IPS DF 19.7 (cell line): ENCODE measurements around the gene ANKRD53.
"Not testable (repeated sequence)": the region's sequence is repeated elsewhere in the genome, so short reads cannot be mapped to it uniquely, and the experiment has no call there.

Experiments used
- DNase-seq: peaks from one replicate; pipeline ENCODE4 v3.0.0-alpha.2; 2013; ENCODE audit warnings: low read depth, low spot score

Gene ANKRD53

DNA sequence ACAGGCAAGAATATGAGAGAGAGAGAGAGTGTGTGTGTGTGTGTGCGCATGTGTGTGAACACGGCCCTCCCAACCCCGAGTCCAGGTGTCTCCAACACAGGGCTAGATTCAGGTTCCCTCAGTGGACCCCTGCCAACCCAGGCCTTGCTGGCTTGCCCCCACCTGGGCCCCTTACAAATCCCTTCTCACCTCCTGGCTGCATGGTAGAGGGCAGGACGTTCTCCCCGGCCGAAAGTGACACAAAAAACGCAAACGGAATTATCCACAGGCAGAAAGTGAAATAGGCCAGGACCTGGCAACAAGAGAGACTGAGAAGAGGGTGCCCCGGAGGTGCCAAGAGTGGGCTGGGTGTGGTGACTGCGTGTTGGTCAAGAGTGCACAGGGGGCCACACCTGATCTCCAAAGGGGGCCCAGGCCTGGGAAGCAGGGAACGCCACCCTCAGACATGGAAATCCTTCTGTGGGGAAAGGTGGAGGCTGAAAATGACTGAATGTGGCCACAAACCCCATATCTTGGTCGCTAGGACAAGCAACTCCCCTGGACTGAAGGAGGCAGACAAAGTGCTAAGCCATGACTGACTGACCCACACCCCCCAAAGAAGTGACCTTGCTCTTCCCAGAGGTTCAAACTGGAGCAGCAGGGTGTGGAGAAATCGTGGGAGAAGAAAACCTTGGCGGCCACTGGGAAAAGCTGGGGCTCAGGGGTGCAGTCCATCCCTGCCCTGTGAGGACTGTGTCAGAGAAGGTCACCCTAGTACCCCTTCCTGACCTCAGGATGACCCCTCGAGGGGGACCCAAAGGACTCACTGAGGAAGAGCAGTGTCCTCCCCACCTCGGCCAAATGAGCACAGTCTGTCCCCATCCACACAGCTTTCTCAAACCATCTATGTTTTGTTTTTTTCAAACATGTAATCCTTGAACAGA is 10.6 kb downstream of the ANKRD53 start:
- no peak for DNase-seq

DNA sequence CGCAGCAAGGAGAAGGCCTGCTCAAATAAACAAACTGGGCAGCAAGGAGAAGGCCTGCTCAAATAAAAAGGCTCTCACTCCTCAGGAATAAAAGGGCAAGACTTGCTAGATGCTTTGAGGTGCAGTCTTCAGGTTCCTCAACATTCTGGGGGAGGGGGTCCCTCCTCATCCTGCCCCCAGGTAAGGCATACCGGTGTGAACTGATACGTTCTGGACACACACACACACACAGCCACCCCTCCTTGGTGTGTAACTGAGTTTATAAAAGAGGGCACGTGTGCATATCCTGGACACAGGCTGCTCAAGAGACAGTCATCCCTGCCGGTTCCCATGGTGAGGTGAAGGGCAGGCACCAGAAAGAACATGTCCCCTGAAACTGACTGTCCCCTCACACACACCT is 11.8 kb downstream of the ANKRD53 start:
- DNase-seq = no peak

DNA sequence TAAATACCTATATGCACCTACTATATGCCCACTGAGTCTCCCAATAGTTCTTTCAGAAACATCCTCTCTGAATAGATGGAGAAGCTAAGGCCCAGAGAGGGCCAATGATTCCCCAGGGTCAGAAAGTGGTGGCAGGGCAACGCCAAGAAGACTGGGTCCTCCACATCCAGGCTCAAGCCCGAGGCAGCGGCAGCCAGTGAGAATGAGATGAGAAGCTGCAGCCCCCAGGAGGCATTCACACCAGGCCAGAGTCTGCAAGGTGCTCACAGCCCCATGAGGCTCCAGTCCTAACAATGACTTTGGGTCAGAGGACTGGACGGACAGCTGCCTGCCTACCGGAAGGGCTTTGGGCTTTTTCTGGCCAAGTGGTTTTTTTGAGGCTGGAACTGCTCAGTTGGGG is 12.7 kb downstream of the ANKRD53 start:
- no peak for DNase-seq

- no peak for DNase-seq
Measured at GRCh38 chr2:70991742-70992141, 13.3 kb downstream of the ANKRD53 start.

GRCh38 chr2:70992945-70993853 is 14.8 kb downstream of the ANKRD53 start:
- DNase-seq = no peak

DNA sequence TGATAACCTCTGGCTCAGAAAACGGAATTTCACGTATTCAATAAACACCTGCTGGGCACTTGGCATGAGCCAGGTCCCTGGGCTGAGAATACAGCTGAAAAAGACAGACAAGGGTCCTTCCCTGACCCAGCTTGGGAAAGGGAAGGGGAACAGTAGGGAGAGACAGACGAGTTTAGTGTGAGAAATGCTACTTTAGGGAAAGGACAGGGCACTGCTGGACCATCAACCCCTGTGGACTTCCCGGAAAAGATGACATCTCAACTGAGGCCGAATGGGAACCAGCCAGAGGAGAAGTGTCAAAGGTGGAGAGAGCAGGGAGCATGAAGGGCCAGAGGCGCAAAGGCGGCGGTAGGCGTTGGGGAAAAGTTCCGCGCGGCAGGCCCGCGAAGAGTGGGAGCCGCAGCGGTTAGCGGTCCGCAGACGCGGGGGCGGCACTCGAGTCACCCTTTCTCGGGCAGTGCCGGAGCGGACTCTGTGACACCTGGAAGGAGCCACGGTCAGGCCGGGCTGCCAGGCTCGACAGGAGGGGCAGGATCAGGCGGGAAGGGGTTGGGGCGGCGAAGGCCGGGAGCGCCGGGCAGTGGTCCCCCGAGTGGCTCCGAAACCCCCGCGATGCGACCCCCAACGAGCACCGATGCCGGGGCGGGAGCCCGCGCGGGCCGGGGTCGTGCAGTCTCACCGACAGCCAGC is 15.7 kb downstream of the ANKRD53 start:
- no peak for DNase-seq

DNA sequence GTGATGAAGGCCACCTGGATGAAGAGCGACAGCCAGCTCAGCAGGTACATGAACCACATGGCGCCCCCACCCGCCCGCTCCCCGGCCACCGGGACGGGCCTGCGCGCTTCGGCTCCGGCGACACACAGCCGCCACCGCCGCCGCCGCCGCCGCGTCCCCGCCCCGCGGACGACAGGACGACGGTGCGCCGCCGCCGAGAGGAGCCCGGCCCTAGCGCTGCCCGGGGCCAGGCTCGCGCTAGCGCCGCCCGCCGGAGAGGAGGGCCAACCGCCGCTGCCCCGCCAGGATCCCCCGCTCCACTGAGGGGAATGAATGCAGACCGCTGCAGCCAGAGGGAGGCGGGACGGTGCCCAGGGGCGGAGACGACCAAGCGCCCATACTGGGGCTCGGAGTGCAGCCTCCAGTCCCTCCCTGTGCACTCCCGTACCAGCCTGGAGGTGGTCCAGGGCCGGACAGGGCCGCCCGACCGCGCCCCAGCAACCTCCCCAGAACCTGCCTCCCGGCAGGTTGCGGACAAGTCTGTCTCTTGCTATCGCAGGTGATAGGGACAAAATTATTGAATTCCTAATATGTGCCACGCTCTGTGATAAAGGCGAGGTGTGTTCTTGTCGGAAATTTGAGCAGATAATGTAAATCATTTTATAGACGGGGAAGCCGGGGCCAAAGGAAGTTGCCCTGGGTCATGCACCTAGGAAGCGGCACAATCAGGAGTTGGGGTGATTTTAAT is 16.4 kb downstream of the ANKRD53 start, which contains the start of gene TEX261:
TSS of gene TEX261 (minus strand) at position 175 of the 727 bp plus-strand sequence. CDS start at position 59, 116 bp downstream.
- no peak for DNase-seq

GRCh38 chr2:70995426-70995729 is 16.9 kb downstream of the ANKRD53 start:
- DNase-seq = no peak

DNA sequence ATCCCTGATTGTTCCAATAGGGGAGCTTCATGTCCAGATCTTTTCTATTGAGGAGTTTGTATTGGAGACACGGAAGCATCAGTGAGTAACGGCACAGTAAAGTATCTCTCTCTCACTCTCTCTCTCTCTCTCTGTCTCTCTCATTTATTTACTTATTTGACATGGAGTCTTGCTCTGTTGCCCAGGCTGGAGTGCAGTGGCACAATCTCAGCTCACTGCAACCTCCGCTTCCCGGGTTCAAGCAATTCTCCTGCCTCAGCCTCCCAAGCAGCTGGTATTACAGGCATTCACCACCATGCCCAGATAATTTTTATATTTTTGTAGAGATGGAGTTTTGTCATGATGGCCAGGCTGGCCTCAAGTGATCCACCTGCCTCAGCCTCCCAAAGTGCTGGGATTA is 20.5 kb downstream of the ANKRD53 start:
- not testable (repeated sequence) for DNase-seq

DNA sequence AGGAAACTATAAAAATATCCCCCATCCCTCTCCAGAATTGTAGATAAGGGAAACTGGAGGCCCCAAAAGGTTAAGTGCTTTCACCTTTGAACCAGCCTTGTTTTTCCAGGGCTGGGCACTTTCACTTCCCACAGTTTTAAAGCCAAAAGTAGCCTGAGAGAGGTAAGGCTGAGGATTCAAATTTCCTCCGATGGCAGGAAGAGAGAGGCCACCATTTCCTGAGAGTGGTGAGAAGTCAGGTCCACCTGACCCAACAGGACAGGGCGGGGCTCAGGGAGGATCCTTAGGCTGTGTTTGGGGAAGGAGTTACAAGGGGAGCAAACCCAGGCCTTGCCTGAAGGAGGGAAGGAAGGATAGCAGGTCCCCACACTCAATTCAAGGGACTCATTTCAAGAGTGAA is 20.9 kb downstream of the ANKRD53 start:
- no peak for DNase-seq

GRCh38 chr2:70999931-71000330 is 21.5 kb downstream of the ANKRD53 start:
- not testable (repeated sequence) for DNase-seq

DNA sequence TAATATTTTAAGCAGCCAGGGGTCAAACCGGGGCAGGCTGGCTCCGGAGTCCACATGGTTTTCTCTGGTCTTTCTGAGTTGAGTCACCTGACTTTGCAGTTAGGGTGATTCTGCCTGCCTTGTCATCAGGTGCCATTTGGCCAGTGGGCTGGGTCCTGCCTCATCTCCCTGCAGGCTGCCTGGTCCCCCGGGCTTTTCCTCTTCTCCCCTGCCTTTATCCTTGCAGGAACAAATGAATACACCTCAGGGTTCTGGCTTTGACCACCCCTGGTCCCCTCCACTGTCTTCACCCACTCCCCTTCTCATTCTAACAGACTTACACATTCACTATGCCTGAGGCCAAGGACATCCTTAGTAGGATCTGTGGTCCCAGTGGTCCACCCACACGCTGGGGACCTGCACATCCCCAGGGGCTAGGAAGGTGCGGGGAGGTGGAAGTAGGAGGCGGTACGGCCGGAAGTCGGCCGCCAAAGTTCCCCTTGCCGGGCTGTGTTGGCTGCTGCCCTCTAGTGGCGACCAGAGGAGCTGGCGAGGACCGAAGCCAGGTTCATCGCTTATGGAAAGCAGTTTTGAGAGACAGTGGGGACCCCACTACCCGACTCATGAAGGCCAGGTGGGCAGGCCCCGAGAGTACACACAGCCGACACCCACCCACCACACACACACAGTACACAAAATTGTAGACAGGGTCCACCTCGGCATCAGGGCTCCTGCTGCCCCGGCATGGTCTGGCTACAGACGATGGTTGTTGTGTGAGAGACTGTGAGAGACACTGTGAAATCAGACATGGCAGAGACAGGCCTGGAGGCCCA is 22.6 kb downstream of the ANKRD53 start:
- DNase-seq = no peak

GRCh38 chr2:71001592-71001927 is 23.1 kb downstream of the ANKRD53 start:
- no peak for DNase-seq

DNA sequence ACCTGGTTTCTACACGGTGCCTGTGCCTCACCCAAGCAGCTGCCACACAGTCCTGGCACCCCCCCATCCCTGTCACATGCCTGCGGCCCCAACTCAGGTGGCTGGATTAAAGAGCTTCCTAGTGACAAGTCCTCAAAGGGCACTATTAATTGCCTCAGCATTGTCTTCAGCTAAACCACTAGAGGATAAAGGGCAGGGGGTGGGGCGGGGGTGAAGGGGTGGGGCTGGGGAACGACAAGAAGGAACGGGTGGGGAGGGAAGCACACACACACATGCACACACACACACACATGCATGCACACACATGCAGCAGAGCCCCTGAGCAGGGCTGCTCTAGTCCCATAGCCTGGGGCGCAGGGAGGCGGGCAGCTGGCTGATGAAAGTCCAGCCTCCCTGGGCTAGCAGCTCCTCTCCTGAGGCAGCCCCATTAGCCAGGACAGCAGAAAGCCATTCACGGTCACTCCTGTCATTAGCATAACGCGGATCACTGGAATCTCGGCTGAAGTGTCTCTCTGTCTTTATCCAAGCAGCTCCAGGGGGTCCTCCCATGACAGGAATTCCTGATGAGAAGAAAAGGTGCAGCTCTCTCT is 23.6 kb downstream of the ANKRD53 start:
- DNase-seq = no peak

DNA sequence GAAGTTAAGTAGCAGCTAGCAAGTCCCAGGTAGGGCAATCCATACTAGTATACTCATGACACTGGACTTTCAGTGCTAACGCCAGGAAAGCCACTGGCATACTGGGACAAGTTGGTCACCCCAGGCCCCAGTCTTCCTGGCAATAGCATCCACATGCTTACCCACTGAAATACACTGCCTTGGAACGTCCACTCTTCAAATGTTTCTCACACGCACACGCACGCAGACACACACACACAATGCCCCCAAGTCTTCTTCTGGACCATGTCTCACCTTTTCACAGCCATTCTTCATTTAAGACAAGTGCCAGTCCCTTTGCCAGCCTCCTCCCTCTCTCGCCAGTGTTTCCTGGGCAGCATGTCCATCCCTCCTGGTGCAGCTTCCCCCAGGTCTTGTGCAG is 25.0 kb downstream of the ANKRD53 start:
- no peak for DNase-seq

GRCh38 chr2:71003966-71004755 is 25.7 kb downstream of the ANKRD53 start:
- no peak for DNase-seq

GRCh38 chr2:71004857-71005256 is 26.4 kb downstream of the ANKRD53 start:
- DNase-seq = no peak

GRCh38 chr2:71005271-71006202 is 27.1 kb downstream of the ANKRD53 start:
- DNase-seq = no peak
